Germinal center (tissue), 1 donor: ENCODE measurements around the gene ADARB2.
"Not testable (repeated sequence)": the region's sequence is repeated elsewhere in the genome, so short reads cannot be mapped to it uniquely, and the experiment has no call there.

ENCODE experiments used
- DNase-seq: peaks from one replicate; pipeline ENCODE4 v3.0.0; 2012; ENCODE audit warnings: mixed read lengths, low spot score

The ADARB2 gene

DNA sequence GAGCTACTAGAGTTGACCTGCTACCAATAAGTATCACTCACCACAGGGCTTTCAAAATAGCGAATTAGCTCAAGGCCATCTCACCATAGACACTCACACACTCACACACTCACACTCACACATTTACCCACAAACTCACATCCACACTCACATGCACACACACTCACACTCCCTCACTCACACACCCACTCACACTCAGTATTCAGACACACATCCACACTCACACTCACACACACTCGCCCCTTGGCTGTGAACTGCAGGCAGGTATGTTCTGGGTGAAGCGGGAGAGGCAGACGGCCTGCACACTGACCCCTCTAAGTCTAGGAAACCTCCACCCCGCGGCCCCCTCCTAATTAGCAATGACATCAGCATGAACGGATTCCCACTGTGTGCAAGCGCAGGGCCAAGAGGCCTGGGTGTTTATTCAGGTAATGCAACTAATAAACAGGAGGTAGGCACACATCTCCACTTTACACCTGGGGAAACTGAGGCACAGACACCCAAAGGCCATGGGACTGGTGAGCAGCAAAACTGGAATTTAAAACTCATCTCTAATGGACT is 94.6 kb downstream of the ADARB2 start:
- DNase-seq = no peak

DNA sequence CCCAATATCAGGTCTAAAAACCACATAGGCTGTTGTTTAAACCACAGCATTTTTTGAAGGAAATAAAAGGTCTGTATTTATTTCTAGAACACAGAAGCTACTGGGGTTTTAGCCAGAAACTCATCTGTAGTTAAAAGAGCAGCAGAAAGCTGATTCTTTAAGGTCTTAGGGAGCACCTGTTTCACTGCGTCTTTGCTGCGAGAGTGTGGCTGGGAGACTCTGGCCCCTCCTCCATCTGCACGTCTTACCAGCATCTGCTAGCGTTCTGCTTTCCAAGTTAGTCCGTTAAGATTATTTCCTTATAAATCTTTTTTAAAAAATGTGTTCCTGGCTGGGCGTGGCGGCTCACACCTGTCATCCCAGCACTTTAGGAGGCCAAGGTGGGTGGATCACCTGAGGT is 95.9 kb downstream of the ADARB2 start:
- no peak for DNase-seq

DNA sequence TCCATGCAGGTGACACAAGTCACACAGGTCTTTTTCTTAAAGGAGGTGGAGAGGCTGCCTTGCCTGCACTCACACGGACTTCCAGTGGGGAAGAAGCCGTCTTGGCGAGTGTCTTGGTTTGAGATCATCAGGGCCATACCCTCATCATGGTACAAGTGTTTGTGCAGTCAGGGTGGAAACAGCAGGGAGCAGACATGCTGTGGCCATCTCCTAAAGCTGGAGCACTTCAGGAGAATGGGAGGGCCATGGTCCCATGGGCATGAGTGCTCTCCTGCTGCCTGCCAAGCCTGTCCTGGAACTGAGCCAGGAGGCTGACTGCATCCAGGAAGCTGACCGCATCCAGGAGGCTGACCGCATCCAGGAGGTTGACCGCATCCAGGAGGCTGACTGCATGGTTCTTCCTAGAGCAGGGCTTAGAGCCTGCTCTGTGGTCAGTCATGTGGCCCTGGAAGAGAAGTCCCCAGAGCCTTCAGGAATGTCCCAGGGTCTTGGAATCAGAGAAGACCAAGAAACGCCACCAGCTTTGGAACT is 98.4 kb downstream of the ADARB2 start:
- DNase-seq = no peak

DNA sequence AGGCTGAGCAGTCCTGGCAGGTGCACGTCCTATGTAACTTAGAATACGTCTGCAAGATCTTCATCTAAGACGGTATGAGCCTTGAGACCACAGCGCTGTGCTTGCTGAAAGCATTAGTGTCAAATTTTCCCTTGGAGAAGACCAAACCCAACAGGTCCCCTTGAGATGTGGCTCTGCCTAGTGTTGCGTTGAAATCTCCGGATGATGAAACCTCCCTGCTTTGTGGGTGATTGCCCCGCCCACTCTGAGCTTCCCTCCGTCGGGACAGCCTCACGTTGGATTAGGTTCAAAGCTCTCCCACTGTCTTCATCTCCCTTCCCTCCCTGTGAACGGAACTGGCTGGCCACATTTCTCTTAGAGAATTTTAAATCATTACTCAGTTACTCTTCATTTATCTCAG is 102.0 kb downstream of the ADARB2 start:
- no peak for DNase-seq

DNA sequence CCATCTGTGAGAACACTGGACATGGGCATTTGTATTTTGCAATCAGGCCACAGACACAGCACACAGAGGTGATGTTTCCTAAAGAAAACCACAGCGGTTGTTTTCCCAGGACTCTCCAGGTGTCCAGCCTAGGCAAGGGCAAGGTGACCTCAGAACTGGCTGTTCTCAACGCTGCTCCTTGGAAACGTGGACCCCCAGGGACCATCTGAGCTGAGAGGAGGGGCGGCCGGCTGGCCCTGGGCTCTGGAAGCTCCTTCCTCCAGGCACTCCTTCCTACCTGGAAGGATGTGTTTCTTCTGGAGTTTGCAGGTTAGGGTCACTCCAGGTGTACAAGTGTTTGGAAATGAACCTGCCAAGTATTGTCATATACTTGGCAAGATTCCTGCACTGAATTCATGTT is 103.1 kb downstream of the ADARB2 start:
- DNase-seq = no peak

DNA sequence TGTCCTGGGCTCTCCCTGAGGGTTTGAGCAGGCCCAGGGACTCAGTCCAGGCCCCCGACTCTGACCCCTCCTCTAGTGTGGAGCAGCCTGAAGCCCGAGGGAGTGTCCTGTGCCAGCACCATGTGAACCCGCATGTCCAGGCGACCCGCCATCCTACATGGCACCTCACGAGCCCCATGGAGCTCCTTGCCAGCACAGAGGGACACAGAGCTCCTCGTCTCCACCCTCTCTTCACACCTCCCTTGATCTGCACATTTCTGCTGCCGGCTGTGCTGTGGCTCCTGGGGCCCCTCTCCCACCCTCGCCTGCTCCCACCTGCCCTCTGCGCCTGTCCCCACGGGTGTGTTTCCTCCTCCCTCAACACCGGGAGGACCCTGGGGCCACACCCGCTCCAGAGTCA is 103.5 kb downstream of the ADARB2 start:
- no peak for DNase-seq

DNA sequence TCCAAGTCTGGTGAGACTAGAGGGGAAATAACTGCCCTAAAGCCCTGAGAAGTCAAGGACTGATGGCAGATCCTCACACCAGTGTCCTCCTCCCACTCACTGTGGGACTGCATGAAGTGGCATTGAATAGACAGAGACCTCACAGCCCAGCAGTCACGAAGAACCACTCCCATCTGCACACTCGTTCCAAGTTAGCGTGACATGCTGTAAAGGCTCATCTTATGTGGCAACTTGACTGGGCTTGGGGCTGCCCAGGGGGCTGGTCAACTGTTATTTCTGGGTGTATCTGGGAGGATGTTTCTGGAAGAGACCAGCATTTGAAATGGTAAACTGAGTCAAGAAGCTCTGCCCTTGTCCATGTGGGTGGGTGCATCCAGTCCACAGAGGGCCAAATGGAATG is 104.7 kb downstream of the ADARB2 start:
- no peak for DNase-seq

DNA sequence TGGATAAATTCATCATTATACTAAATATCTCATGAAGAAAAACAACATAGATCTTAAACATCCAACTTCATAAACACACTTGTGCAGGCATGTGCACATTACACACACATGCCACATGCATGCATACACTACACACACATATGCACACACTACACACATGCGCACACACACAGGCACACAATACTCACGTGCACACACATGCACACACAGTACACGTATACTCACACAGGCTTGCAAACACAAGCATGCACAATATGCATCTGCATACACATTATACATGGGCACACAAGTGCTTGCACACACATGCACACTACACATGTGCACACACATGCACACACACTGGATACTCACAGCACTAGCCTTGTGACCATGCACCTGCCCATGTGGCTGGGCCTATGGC is 105.2 kb downstream of the ADARB2 start:
- DNase-seq = no peak

DNA sequence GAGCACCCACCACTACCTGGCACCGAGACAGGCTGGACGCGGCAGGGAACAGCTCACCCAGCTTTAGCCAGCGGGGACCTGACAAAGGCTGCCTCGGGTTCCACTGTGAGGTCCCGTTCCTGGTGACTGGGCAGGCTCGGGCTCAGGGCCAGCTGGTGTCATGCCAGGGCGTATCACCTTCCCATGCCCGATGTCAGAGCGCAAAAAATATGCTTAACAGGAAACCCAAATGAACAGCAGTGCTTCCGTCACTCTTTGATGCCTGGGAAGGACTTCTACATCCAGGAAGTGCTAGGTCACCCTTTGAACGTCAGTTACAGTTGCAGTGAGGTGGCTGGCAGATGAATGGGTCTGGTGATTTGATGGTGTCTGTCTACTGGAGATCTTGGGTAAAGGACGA is 106.0 kb downstream of the ADARB2 start:
- DNase-seq = no peak

DNA sequence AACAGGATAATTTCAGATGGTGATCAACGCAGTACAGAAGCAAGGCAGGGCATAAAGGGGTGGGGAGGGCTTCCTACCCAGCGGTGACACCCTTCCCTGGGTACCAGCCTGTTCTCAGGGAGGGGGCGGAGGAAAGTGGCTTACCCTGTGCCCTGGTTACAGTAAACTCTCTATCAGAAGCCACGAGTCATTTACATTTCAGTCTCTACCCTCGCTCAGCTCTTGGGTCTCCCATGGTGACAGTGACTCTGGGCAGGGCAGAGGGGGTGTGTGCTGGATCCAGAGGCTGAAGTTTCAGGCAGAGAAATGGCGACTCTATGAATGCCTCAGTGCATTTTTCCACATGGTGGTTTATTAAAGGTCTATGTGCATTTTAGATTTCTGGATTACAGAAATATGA is 107.0 kb downstream of the ADARB2 start:
- no peak for DNase-seq

DNA sequence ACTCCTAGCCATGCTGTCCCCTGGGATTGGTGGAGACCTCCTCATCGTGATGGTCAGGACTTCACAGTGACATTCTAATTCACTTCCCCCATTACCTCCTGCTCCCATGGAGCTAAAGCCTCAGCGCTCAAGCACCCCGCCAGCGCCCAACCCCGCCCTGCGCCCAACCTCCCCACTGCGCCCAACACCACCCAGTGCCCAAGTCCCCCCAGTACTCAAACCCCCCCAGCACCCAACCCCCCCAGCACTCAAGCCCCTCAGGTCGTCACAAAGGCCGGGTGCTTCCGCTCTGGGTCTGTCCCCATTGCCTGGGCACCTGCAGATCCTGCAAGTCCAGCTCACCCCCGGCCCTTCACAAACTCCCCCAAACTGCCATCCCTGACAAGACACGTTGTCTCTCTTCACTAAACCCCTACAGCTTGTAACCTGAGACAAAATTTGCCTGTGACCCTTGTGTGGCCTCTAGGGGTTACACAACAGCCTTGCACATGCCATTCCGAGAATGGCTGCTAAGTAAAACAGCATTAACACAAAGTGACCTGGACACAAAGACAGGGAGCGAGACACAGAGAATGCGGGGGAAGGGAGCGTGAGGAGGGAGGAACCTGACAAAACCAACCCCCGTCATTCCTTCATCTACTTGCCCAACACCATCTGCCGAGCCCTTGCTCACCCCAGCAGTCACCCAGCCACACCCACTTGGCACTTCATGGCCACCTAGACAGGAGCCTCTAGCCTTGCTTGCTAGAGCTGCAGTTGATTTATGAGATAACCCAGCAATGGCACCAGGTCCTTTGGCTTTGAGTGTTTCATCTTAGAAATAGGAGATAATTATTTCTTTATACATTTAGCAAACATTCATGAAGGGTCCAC is 107.8 kb downstream of the ADARB2 start:
- DNase-seq = no peak

DNA sequence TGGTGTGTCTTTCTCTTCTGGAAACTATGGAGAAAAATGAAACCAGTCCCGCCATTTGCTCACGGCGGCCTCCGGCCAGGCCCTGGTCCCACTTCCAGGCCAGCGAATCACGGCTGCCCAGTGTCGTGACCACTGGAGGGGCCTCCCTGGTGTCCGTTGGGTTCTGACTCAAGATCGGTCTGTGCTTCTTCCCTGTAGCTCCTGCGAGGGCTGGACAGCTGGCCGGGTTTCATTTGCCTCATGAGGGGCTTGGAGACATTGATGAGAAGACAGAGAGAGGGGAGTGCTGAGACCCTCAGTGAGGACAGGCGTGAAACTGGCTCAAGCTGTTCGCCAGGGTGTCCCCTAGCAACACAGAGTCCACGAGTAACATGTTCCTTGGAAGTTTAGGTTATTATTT is 108.6 kb downstream of the ADARB2 start:
- DNase-seq = no peak

DNA sequence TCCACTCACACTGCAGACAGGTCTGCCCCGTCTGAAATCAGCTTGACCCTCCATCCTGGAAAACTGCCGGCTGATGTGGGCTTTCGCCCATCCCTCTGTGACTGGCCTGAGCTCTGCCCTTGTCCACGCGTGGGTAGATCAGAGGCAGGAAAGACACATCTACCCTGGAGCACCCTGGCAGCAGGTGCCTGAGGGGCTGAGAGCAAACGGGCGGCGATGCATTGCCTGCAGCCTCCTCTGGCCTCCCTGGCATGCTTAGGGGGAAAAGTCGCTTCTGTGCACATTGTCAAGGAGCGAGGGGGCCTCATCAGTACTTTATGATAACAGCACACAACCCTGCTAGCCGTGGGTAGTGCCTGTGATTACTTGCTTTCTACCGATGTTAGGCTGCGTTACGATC is 109.4 kb downstream of the ADARB2 start:
- DNase-seq = no peak

DNA sequence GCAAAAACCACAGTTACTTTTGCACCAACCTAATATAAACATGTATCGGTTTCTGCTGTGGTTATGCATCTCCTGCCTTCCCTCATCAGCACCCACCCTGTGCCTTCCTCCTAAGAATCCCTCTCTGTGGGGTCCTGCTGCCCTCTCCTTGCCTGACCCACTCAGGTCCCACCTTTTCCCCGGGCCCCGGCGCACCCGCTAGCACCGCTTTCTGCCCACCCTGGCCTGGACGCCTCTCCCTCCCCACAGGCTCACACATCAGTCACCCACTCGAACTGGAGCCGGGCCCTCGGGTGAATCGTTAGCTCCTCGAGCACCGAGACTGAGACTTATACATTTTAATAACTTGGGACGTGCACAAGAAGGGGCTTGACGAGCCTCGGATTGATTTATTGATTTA is 110.5 kb downstream of the ADARB2 start:
- DNase-seq = no peak

DNA sequence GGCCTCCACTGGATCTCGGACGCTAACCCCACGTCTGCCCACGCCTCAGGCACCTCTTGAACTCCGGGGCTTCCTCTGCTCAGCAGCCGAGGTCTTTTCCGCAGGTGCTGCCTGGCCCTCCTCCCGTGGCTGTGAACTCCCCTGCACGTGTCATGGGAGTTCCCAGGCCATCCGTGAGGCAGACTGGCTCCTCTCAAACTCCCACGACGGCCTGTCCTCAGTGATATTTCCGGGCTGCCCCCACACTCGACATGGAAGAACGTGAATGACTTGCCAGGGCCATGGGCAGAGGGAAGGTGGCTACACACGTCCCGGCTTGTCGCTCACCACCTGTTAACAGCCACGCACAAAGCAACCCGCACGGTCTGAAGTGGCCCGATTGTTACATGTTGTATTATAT is 110.9 kb downstream of the ADARB2 start:
- DNase-seq = no peak

DNA sequence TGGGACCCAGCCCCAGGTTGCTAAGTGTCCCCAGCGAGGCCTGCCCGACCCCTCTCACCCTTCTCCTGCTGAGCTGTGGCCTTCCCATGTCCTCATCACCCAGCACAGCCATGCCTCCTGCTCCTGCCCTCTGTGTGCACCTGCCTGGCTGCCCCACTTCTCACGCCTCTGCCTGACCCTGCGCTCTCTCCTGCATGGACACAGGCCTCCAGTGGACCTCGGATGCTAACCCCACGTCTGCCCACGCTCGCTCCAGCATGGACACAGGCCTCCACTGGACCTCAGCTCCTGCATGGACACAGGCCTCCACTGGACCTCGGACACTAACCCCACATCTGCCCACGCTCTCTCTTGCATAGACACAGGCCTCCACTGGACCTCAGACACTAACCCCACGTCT is 111.6 kb downstream of the ADARB2 start:
- no peak for DNase-seq

DNA sequence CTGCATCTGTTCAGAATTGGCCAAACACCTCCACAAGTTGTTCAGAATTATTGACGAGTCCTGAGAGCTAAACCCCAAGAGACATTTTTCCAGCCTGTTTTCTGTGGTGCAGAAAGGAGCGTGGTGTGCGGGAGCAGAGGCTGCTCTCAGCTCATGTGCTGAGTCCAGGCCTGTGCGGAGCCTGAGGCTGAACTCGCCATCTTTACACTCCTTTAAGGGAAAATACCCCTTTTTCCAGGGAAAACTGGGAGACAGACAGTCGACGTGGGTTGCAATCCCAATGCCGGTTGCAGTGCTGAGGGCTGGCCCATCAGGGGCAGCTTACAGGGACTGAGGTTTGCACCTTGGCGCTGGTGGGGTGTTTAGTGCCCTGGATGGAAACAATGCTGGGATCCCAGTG is 112.2 kb downstream of the ADARB2 start:
- DNase-seq = no peak

DNA sequence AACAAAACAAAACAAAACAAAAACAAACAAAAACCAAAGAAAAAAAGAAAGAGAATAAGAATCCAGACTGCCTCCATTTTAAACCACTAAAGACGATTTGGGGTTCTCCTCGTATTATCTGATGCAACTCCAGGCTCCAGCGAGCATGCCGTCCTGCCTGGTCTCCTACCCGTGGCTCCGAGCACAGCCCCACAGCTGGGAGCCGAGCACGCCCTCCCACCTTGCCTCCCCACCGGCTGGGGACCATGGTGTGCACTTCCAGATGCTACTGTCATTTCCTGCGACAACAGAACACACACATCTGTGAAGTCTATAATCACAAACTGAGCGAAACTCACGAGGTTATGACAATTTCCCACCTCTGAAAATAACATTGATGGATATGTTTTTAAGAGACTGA is 113.1 kb downstream of the ADARB2 start:
- no peak for DNase-seq

DNA sequence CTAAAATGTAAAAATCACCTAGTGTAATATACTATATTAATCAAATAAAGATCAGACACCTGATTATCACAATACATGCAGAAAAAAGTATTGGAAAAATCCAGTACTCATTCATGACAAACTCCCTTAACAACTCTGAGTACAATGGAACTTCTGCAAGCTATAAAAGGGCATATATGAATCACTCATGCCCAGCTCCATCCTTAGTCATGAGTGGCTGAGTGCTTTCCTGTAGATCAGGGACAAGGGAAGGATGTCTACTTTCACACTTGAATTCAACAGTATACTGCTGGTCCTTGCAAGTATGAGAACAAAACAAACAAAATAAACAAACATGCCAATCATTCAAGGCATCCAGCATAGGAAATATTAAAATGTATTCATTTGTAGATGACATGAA is 116.5 kb downstream of the ADARB2 start:
- DNase-seq = no peak

DNA sequence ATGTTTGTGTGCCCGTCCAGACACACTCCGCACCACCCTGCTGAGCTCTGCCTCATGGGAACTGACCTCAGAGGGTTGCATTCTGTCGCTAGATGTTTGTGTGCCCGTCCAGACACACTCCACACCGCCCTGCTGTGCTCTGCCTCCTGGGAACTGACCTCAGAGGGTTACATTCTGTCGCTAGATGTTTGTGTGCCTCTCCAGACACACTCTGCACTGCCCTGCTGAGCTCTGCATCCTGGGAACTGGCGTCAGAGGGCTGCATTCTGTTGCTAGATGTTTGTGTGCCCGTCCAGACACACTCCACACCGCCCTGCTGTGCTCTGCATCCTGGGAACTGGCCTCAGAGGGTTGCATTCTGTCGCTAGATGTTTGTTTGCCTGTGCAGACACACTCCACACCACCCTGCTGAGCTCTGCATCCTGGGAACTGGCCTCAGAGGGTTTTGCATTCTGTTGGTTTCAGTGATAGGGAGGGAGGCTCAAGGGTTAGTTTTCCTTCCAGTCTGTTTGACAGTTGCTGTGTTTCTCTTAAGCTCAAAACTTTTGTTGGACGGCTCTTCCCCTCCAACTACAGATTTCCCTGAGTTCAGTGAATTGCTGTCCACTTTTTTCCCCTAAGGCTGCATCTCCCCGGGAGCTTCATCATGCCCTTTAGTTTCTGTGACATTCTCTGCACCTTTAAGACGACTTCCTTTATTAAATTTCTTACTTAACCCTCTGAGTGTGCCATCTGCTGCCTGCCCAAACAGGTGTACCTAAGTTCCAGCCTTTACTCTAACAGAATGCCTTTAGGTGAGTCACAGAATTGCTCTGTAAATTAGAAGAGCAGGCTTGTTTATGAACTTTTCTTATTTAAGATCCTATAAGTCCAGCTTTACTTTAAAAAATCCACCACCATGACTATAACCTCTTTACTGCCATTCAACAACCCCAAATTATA is 119.7 kb downstream of the ADARB2 start:
- DNase-seq = not testable (repeated sequence)

DNA sequence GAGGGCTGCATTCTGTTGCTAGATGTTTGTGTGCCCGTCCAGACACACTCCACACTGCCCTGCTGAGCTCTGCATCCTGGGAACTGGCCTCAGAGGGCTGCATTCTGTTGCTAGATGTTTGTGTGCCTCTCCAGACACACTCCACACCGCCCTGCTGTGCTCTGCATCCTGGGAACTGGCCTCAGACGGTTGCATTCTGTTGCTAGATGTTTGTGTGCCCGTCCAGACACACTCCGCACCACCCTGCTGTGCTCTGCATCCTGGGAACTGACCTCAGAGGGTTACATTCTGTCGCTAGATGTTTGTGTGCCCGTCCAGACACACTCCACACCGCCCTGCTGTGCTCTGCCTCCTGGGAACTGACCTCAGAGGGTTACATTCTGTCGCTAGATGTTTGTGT is 120.6 kb downstream of the ADARB2 start:
- DNase-seq = not testable (repeated sequence)

DNA sequence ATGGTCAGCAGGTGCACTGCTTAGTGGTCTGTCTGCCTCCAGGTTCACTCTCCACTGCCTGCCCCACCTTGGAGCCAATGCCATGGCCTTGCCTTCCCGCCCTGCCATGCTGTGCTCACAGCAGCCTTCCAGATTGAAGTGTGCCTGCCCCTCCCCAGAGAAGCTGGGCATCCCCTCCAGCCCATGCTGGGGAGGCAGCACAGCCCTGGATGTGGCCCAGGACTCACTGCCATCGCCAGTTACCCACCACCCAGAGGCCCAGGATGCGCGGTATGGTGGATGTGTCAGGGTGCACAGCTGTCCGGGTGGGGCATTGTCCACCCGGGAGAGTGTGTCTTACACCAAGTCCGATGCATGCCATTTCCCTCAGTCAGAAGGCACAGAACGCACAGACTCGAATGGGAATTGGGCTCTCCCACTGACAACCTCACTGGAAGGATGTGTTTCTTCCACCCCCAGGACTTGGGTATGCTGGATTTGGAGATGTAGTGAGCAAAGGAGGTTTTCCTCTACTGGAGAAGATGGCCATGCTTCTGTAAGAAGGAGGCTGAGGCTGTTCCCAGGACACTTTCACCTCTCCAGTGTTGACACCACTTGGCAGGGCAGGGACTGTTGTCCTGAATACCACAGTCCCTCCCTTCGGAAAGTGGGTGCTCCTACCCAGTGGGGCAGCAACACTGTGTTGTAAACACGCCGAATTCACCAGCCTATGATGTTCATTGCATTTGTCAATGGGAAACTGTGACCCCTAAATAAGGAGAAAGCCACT is 122.0 kb downstream of the ADARB2 start:
- DNase-seq = no peak
